Activated naive CD4-positive, alpha-beta T cell treated with anti-CD3 and anti-CD28 coated beads, Interleukin-2, amount 50 U/mL, for 24 hours (primary cell): ENCODE measurements around the gene RAPGEF5.

Source experiments
- H3K27ac Mint-ChIP-seq: one replicate; pipeline ENCODE4 v1.8.0; 2021; ENCODE audit warnings: mild to moderate bottlenecking, mixed read lengths
- H3K27me3 Mint-ChIP-seq: one replicate; pipeline ENCODE4 v1.8.0; 2021; ENCODE audit warnings: mixed read lengths
- H3K36me3 Mint-ChIP-seq: one replicate; pipeline ENCODE4 v1.8.0; 2021; ENCODE audit warnings: mixed read lengths
- H3K4me1 Mint-ChIP-seq: one replicate; pipeline ENCODE4 v1.8.0; 2021; ENCODE audit warnings: mixed read lengths
- H3K4me3 Mint-ChIP-seq: one replicate; pipeline ENCODE4 v1.8.0; 2021; ENCODE audit warnings: mild to moderate bottlenecking, mixed read lengths
- H3K9me3 Mint-ChIP-seq: one replicate; pipeline ENCODE4 v1.8.0; 2021; ENCODE audit warnings: mixed read lengths

Gene RAPGEF5

DNA sequence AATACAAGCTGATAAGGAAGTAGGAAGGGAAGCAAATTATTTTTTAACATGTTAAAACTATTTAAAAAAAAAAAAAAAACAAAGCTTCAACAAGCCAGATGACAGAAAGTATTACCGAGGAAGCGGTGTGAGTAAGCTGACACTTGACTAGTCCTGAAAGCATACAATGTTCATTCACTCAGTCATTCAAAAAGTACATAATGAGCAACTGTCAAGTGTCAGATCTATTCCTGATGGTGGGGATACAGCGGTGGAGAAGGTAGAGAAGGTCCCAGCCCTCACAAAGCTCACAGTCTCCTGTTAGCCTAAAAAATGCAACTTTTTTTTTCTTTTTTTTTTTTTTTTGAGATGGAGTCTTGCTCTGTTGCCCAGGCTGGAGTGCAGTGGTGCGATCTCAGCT is 40.0 kb downstream of the RAPGEF5 start:
- H3K9me3 Mint-ChIP-seq = no peaks in the 10 kb centered on the region
- no peak overlapping the region for H3K27ac Mint-ChIP-seq
- H3K27me3 Mint-ChIP-seq = peaks cover 8% of the 10 kb centered on the region
- no peak overlapping the region for H3K4me3 Mint-ChIP-seq
- H3K4me1 Mint-ChIP-seq = no peaks in the 10 kb centered on the region
- H3K36me3 Mint-ChIP-seq = no peaks in the 10 kb centered on the region

DNA sequence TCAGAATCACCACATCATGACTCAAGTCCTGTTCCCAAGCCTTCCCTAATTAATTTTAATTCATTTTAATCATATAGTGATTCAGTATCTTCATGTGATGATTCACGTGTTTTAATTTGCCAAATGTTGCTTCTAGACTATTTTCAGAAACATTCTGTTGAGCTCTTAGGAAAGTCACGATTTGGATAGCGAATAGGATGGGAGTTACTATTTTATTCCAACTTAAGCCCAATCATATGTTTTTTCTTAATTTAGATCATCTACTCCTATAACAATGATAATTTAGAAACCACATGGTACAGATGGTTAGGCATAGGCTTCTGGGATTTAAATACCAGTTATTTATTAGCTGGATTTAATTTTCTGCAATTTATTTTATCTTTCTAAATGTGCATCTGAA is 49.1 kb downstream of the RAPGEF5 start:
- Mint-ChIP-seq H3K27me3 (peaks cover 8% of the 10 kb centered on the region), H3K4me1 (no peaks in the 10 kb centered on the region), H3K9me3 (peaks cover 4% of the 10 kb centered on the region), H3K27ac (no peak overlapping the region), H3K36me3 (no peaks in the 10 kb centered on the region), H3K4me3 (no peak overlapping the region)

DNA sequence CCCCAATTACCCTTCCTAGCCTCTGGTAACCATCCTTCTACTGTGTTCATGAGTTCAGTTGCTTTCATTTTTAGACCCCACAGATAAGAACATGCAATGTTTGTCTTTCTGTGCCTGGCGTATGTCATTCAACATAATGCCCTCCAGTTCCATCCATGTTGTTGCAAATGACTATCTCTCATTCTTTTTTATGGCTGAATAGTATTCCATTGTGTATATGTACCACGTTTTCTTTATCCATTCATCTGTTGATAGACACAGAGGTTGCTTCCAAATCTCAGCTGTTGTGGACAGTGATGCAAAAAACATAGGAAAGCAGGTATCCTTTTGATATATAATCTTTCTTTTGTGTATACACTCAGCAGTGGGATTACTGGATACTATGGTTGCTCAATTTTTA is 51.2 kb downstream of the RAPGEF5 start:
- Mint-ChIP-seq H3K4me1 (no peaks in the 10 kb centered on the region), H3K9me3 (peaks cover 4% of the 10 kb centered on the region), H3K27ac (no peak overlapping the region), H3K4me3 (no peak overlapping the region), H3K36me3 (no peaks in the 10 kb centered on the region), H3K27me3 (peaks cover 4% of the 10 kb centered on the region)

DNA sequence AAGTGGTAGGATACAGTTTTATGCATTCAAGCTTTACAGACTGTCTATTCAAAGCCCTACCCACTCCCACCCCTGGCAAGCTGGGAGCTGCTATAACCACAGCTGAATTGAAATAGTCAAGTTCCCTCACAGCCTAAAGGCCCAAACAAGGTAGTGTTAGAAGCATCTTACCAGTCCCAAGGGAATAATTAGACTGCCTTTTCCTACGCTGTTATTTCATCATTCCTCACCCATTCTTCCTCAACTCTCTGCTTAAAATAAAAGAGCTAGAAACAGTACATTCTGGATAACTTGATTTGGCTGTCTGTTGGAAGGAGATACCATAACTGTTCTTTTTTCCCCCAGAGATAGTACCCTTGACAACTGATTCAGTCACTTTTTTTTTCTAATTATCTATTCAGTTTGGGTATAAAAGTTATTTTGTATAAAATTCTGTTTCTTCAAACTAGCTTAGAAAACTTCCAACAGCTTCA is 54.0 kb downstream of the RAPGEF5 start:
- no peak overlapping the region for H3K4me3 Mint-ChIP-seq
- H3K9me3 Mint-ChIP-seq = peaks cover 4% of the 10 kb centered on the region
- no peak overlapping the region for H3K27ac Mint-ChIP-seq
- peaks cover 6% of the 10 kb centered on the region for H3K27me3 Mint-ChIP-seq
- H3K4me1 Mint-ChIP-seq = no peaks in the 10 kb centered on the region
- H3K36me3 Mint-ChIP-seq = no peaks in the 10 kb centered on the region

DNA sequence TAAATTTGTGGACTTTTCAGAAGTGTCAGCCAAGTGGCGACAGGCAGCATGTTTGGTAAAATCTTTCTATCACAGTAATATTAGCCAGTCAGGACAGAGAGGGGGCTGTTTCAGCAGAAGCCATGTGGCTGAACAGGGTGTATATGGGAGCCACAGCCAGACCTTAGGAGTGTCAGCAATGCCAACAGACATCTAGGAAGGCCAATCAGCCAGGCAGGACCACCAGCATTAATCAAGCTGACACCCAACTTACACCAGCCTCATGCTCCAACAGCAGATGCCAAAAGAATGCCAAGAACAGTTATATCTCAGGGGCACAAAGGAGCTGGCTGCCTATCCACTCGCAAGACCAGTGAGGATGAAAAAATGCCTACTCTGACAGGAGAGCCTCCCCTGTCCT is 54.8 kb downstream of the RAPGEF5 start:
- H3K27ac Mint-ChIP-seq = no peak overlapping the region
- H3K4me3 Mint-ChIP-seq = no peak overlapping the region
- peaks cover 4% of the 10 kb centered on the region for H3K9me3 Mint-ChIP-seq
- H3K4me1 Mint-ChIP-seq = no peaks in the 10 kb centered on the region
- H3K27me3 Mint-ChIP-seq = peaks cover 6% of the 10 kb centered on the region
- no peaks in the 10 kb centered on the region for H3K36me3 Mint-ChIP-seq

DNA sequence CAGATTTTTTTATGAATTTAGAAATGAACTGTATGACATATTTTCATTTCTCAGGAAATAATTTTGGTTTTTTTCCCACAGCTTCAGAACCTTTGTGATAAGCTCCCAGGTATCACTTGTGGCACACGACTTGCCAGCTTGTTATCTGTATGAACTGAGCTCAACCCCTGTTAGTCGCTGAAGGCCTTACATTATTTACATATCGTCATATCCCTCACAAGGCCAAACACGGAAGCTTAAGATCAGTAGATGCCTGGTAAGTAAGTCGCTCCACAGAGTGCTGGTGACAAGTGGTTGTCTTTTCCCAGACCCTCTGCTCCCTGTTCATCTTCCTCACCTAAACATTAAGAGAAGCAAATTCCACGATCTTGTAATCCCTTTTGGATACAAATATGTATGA is 55.2 kb downstream of the RAPGEF5 start:
- Mint-ChIP-seq H3K27me3 (peaks cover 4% of the 10 kb centered on the region), H3K27ac (no peak overlapping the region), H3K9me3 (no peaks in the 10 kb centered on the region), H3K4me1 (no peaks in the 10 kb centered on the region), H3K4me3 (no peak overlapping the region), H3K36me3 (no peaks in the 10 kb centered on the region)

DNA sequence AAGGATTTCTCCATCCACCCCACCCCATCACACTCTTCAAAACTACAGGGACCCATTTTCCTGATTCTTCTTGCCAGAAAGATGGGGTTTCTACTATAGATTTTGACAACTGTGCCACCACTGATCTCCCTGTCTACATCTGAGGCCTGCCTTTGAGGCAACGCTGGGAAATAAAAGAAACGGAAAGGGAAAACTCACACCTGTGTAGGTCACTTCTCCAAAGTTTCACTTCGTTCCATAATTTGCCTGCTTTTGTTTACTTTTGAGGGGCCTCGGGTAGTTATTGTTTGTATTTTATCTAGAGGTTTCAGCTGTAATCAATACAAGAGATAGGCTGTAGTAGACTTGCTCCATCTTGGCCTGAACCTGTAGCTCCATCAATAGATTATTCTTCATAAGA is 56.1 kb downstream of the RAPGEF5 start:
- no peaks in the 10 kb centered on the region for H3K4me1 Mint-ChIP-seq
- H3K27ac Mint-ChIP-seq = no peak overlapping the region
- no peaks in the 10 kb centered on the region for H3K36me3 Mint-ChIP-seq
- H3K4me3 Mint-ChIP-seq = no peak overlapping the region
- peaks cover 2% of the 10 kb centered on the region for H3K27me3 Mint-ChIP-seq
- H3K9me3 Mint-ChIP-seq = no peaks in the 10 kb centered on the region

DNA sequence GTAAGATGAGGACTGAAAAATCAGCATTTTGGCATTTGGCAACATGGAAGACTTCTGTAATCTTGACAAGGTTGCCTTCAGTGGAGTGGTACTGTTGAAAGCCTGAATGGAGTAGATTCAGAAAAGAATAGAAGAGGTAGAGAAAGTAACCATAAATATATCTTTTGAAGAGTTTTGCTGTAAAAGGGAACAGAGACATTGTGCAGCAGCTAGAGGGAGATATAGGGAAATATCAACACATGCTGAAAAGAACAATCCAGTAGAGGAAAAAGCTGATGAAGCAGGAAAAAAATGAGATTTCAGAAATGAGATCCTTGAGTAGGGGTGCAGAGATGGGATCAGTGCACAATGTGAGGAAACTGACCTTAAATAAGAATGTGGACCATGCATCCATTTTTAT is 60.0 kb downstream of the RAPGEF5 start:
- H3K36me3 Mint-ChIP-seq = no peaks in the 10 kb centered on the region
- H3K4me3 Mint-ChIP-seq = no peak overlapping the region
- no peaks in the 10 kb centered on the region for H3K9me3 Mint-ChIP-seq
- H3K27me3 Mint-ChIP-seq = peaks cover 8% of the 10 kb centered on the region
- H3K27ac Mint-ChIP-seq = no peak overlapping the region
- H3K4me1 Mint-ChIP-seq = no peaks in the 10 kb centered on the region

DNA sequence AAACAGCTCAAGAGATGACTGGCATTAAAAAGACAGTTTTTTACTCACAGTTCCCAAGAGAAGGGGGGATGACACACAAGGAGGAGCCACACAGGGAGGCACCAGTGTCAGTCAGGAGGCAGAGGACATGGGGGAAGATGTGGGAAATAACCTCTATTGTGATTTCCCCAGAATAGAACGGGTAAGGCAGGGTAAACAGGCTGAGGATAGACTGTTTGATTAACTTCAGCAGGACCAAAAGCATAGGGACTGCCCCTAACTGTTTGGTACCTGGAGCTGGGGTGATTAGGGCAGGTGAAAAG is 60.7 kb downstream of the RAPGEF5 start:
- Mint-ChIP-seq H3K27ac (no peak overlapping the region), H3K4me3 (no peak overlapping the region)

DNA sequence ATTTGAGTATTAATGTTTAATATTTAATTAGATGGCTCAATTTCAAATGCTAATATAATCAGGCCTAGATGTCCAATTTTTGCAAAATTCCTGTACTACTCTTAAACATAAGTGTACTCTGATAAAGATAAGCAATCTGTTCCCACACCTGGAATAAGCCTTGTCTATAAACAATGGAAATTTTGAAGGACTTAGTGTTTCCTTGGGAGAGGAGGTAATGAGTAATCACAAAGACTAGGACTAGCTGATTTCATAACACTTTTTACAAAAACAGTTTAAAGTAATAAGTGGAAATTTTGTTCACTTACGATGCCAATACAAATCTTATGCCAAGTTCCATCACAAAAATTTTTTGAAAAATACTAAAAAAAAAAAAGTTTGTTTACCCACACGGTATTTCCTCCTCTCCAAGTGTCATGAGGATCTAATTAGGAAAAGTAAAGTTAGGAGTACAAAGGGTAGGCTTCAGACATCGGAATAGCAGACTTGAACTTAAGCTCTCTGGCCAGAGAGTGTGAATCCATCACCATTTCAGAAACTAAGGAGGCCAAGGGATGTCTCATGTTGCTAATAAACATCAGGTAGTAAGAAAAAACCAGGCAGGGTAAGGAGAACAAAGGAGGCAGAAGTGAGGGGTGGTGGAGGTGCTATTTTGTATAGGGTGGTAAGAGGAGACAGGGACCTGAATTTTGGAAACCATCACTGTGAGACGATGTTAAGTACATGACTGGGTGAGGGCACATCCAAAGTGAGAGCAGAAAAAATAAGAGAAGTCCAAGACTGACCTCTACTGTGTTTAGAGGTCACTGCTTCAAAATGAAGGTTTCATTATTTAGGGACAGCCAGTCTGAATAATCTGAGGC is 61.3 kb downstream of the RAPGEF5 start:
- Mint-ChIP-seq H3K4me3 (no peak overlapping the region), H3K27ac (no peak overlapping the region), H3K4me1 (no peaks in the 10 kb centered on the region), H3K9me3 (no peaks in the 10 kb centered on the region), H3K27me3 (peaks cover 10% of the 10 kb centered on the region), H3K36me3 (no peaks in the 10 kb centered on the region)

More for the DNA sequence above, 60.7 kb downstream of the RAPGEF5 start:
- Mint-ChIP-seq H3K9me3 (no peaks in the 10 kb centered on the region), H3K27me3 (peaks cover 8% of the 10 kb centered on the region), H3K36me3 (no peaks in the 10 kb centered on the region), H3K4me1 (no peaks in the 10 kb centered on the region)

DNA sequence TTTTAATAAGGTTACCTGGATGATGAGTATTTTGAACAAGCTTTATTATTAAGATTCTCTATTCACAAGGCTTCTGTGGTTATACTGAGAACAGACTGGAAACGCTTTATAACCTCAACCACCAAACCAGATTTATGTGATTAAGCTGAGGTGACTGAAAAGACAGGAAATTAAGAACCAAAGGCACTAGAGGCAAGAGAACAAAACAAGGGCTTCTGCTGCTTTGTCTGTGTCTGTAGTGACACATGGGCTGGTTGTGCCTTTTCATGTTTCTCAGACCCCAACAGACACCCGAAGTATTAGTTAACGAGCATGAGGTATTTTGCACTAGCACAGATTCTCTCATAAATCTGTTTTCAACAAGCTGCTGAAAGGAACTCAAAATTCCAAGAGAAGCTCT is 64.4 kb downstream of the RAPGEF5 start:
- no peaks in the 10 kb centered on the region for H3K36me3 Mint-ChIP-seq
- H3K9me3 Mint-ChIP-seq = no peaks in the 10 kb centered on the region
- peaks cover 15% of the 10 kb centered on the region for H3K27me3 Mint-ChIP-seq
- no peak overlapping the region for H3K4me3 Mint-ChIP-seq
- H3K4me1 Mint-ChIP-seq = no peaks in the 10 kb centered on the region
- H3K27ac Mint-ChIP-seq = no peak overlapping the region

DNA sequence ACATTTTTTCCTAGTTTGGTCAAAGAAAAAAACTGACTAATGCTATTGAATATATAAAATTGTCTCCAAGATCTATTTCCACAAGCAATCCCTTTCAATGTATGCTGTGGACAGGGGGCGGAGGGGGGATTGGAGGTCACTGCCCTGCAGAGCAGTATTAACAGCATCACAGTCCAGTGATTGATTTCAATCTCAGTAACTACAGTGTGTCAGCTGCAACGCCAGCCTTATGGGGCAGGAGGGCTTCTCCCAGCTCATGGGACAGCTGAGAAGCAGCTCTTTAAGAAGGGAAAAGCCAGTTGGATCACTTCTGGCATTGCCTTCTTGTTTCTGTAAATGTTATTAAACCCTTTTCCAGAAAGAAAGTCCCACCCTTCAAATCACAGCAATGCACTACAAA is 65.0 kb downstream of the RAPGEF5 start:
- H3K27me3 Mint-ChIP-seq = peaks cover 15% of the 10 kb centered on the region
- H3K4me1 Mint-ChIP-seq = no peaks in the 10 kb centered on the region
- H3K4me3 Mint-ChIP-seq = no peak overlapping the region
- H3K27ac Mint-ChIP-seq = no peak overlapping the region
- no peaks in the 10 kb centered on the region for H3K36me3 Mint-ChIP-seq
- H3K9me3 Mint-ChIP-seq = no peaks in the 10 kb centered on the region

DNA sequence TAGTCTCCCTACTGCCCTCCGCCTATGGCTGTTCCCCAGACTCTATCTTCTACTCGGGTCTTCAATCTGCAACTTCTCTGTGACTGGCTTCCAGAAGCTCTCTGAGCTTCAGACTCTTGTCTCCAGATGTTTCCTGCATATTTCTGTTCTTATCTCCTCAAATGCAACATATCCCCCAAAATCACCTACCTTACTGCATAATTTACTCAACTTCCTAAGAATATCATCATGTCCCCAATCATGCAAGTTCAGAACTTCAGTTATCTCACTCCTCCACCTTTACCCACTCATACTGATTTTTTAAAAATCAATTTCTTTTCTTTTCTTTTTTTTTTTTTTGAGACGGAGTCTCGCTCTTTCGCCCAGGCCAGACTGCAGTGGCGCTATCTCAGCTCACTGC is 68.8 kb downstream of the RAPGEF5 start:
- H3K4me1 Mint-ChIP-seq = no peaks in the 10 kb centered on the region
- H3K4me3 Mint-ChIP-seq = no peak overlapping the region
- H3K27me3 Mint-ChIP-seq = peaks cover 12% of the 10 kb centered on the region
- H3K27ac Mint-ChIP-seq = no peak overlapping the region
- no peaks in the 10 kb centered on the region for H3K36me3 Mint-ChIP-seq
- H3K9me3 Mint-ChIP-seq = no peaks in the 10 kb centered on the region

DNA sequence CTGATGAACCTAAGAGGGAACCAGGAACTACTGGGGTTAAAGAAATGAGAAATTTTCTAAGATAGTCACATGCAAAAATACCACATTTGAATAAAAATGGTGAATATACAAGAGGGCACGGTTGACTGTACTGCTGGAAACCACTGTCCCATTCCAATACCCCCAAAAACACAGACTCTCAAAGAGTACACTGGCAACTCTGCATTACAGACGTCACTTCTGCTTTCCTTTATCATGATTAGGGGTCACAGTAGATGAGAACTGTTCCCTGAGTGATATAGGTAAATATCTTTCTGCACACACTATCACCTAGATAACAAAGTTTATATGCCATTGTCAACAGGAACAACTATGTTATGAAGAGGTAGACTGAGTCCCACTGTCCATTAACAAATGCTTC is 69.5 kb downstream of the RAPGEF5 start:
- H3K36me3 Mint-ChIP-seq = no peaks in the 10 kb centered on the region
- no peak overlapping the region for H3K4me3 Mint-ChIP-seq
- H3K4me1 Mint-ChIP-seq = no peaks in the 10 kb centered on the region
- H3K9me3 Mint-ChIP-seq = no peaks in the 10 kb centered on the region
- peaks cover 14% of the 10 kb centered on the region for H3K27me3 Mint-ChIP-seq
- H3K27ac Mint-ChIP-seq = no peak overlapping the region

DNA sequence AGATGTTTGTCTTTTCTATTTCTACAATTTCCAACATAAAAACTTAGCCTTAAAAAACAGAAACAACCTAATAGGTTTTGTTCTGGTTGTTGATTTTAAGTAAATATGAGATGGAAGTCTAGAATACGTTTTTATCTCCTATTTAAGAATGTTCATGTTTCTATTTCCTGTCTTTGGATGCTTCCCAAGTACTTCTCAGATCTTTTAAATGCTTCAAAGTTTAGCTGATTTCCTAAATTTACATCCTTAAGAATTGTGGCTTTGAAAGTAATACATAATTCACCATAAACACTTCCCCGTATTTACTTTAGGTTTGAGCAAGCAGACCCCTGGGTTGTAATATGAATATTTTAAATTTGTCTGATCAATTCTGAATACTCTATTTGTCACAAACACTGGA is 70.5 kb downstream of the RAPGEF5 start:
- Mint-ChIP-seq H3K36me3 (no peaks in the 10 kb centered on the region), H3K9me3 (no peaks in the 10 kb centered on the region), H3K27ac (no peak overlapping the region), H3K4me1 (no peaks in the 10 kb centered on the region), H3K27me3 (peaks cover 18% of the 10 kb centered on the region), H3K4me3 (no peak overlapping the region)

DNA sequence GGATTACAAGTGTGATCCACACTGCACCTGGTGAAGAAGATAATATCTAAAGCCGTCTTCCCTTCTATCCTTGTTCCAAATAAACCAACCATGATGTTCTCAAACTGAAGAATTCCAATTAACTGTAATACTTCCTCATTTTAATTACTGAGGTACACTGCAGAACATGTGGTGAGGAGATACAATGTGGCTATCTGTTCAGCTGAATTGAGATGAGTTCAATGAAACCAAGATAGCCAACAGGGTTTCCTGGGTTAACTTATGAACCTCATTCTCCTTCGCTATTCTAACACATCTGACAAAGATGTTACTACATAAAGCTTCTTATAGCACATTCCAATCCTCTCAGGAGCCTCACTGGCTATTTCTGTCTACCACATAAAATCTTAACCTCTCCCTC is 75.5 kb downstream of the RAPGEF5 start:
- Mint-ChIP-seq H3K27ac (no peak overlapping the region), H3K36me3 (no peaks in the 10 kb centered on the region), H3K4me3 (no peak overlapping the region), H3K9me3 (no peaks in the 10 kb centered on the region), H3K4me1 (no peaks in the 10 kb centered on the region), H3K27me3 (peaks cover 17% of the 10 kb centered on the region)

DNA sequence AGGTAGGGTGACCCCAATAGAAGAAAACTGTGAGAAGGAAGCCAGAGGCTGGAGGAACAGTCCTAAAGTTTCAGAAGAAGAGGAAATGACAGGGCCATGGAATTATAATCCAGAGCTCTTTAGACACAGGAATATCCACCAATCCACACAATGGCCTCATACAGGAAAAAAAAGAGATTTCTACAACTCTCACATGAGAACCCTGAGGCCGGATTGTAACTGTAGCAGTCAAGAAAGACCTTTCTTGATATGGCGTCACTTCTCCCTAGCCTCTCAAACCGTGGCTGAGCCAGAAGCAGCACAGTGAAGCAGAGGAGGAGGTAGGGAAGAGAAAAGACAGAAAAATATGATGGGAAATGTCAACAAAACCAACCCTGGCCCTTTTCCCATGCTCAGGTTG is 76.9 kb downstream of the RAPGEF5 start:
- H3K4me1 Mint-ChIP-seq = no peaks in the 10 kb centered on the region
- H3K27me3 Mint-ChIP-seq = peaks cover 14% of the 10 kb centered on the region
- H3K4me3 Mint-ChIP-seq = no peak overlapping the region
- H3K27ac Mint-ChIP-seq = no peak overlapping the region
- no peaks in the 10 kb centered on the region for H3K36me3 Mint-ChIP-seq
- no peaks in the 10 kb centered on the region for H3K9me3 Mint-ChIP-seq
